Measurements from ENCODE around the gene OR6C70. TPM values are rescaled to one million over a fixed set of nuclear protein-coding genes. Genes with fewer than 3 reads are reported as not detected.
"Not testable (repeated sequence)": the region's sequence is repeated elsewhere in the genome, so short reads cannot be mapped to it uniquely, and the experiment has no call there.

Gene OR6C70
- polyA plus RNA-seq (ENCODE audit: insufficient read length in 4 of 4), result not detected

DNA sequence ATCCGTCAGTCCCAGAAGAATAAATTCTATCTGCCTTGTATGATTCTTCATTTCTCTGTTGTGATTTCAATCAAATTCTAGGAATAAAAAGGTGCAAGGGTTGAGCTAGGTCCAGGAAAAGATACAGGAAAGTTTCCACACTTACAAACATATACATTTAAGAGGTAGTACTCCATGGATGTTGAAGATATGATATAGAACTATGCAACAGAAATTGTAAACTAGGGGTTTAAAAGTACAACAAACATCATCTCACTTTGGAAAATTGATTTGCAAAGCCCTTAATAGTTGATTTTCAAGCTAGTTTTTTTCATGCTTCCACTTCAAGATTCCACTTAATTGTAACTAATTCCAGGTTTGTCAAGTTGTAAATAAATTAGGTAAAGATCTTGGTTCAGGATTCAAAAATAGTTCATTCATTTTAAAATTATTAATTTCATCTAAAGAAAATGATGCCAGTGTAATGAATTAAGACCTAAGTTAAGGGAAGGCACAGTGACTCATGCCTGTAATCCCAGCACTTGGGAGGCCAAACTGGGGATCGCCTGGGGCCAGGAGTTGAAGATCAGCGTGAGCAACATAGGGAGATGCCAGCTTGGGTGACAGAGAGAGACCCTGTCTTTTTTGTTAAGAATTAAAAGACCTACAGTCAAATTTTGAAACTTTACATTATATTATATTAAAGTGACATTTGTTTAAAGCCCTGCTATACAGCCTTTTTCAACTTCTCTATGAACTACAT lies at the start of gene OR6C70:
OR6C70 (minus strand) TSS at position 51 of the 742 bp plus-strand sequence; CDS start at position 51, 0 bp downstream.
- DNase-seq (ENCODE audit: low read depth in 4 of 4, low spot score in 3 of 4), result no peak

DNA sequence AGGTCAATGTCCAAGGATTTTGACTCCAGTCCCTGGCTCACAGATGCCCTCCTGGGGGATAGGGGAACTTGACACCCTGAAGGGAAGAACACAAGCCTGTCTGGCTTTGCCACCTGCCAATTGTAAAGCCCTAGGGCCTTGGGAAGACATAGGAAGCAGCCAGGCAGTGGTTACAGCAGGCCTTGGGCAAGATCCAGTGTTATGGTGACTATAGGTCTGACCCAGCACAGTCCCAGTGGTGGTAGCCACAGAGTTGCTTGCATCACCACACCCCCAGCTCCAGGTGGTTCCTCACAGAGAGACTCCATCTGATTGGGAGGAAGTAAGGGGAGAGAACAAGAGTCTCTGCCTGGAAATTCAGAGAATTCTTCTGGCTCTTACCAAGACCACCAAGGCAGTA lies 46.5 kb upstream of the OR6C70 start:
- no peak for DNase-seq (ENCODE audit: low read depth in 4 of 4, low spot score in 3 of 4)

DNA sequence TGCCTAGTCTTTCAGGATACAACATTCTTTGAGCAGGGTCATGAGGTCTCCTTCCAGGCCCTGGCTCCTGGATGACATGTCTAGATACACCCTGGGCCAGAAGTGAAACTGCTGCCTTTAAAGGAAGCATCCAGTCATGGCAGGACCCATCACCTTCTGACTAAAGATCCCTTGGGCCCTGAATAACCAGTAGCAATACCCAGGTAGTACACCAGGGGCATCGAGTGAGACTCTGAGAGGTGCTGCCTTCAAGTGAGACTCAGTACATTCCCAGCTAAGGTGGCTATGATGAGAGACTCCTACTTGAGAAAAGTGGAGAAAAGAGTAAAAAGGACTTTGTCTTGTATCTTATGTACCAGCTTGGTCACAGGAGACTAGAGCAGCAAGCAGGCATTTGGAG lies 45.8 kb upstream of the OR6C70 start:
- DNase-seq (ENCODE audit: low read depth in 4 of 4, low spot score in 3 of 4), result no peak

DNA sequence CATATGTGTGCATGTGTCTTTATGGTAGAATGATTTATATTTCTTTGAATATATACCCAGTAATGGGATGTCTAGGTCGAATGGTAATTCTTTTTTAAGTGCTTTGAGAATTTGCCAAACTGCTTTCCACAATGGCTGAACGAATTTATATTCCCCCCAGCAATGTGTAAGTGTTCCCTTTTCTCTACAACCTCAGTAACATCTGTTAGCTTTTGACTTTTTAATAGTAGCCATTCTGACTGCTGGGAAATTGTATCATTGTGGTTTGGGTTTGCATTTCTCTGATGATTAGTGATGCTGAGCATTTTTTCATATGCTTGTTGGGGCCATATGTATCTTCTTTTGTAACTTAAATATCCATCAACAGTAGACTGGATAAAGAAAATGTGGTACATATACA lies 31.7 kb upstream of the OR6C70 start:
- DNase-seq (ENCODE audit: low read depth in 4 of 4, low spot score in 3 of 4), result no peak

DNA sequence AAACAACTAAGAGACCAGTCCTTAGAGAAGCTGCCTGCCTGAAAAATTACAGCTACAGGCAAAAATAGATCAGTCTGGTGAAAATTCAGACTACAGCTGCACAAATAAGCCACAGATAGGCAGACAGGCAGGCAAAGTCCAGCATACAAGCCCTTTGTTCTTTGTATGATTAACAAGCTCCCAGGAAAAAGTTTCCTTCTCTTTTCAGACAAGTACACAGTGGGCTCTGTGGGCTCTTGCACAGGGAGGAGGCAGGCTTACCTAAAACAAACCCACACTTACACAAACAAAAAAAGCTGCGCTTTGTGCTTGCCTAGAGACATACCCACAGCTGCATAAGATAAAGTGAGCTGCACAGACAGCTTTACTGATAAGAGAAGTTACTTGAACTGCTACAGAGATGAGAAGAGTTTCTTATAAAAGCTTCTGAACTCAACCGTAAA lies 29.9 kb upstream of the OR6C70 start:
- peak in 2 of 4 donors; percentile 5 to 19 for DNase-seq (ENCODE audit: low read depth in 4 of 4, low spot score in 3 of 4)

GRCh38 chr12:55499231-55499630 lies 29.3 kb upstream of the OR6C70 start:
- no peak for DNase-seq (ENCODE audit: low read depth in 4 of 4, low spot score in 3 of 4)

DNA sequence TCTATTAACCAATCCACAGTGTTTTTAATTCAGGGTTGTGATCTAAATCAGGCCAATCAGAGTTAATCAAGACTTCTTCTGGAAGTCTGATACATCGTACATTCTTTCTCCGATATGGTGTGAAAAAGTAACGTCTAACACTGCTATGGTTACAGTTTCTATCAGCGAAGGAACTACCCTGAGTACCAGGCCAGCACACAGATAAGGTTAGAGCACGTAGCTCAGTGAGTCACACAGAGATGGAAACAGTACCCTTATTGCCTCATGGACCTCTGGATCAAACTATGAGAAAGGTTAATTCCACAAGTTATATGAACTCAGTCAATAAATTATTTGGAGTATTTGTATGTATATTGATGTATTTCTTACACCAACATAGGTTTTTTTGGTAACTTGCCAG lies 25.6 kb upstream of the OR6C70 start:
- no peak for DNase-seq (ENCODE audit: low read depth in 4 of 4, low spot score in 3 of 4)

DNA sequence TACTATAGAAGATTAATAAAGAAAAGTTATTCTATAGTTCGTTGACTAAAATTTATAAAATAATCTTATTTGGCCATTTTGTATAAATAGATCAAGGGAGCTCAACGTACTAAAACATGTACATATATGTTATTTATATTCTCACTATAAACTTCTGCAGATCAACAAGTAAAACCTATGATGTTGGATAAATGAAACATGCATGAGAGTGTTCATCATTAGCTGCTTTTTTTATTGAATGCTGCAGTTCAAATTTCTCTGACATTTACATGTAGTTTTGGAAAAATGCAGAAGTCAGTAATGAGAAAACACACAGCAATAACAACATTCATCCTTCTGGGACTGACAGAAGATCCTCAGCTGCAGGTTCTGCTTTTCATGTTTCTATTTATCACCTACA lies 22.1 kb upstream of the OR6C70 start, which contains the start of gene OR6C68:
OR6C68 (plus strand) TSS at position 301 of the 400 bp plus-strand sequence; CDS start at position 301, 0 bp downstream.
- no peak for DNase-seq (ENCODE audit: low read depth in 4 of 4, low spot score in 3 of 4)

DNA sequence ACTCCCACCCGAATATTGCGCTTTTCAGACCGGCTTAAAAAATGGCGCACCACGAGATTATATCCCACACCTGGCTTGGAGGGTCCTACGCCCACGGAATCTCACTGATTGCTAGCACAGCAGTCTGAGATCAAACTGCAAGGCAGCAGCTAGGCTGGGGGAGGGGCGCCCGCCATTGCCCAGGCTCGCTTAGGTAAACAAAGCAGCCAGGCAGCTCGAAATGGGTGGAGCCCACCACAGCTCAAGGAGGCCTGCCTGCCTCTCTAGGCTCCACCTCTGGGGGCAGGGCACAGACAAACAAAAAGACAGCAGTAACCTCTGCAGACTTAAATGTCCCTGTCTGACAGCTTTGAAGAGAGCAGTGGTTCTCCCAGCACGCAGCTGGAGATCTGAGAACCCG lies 14.3 kb upstream of the OR6C70 start:
- DNase-seq (ENCODE audit: low read depth in 4 of 4, low spot score in 3 of 4), result not testable (repeated sequence)

- DNase-seq (ENCODE audit: low read depth in 4 of 4, low spot score in 3 of 4), result not testable (repeated sequence)
Observed at GRCh38 chr12:55479136-55479535, 9.2 kb upstream of the OR6C70 start.

DNA sequence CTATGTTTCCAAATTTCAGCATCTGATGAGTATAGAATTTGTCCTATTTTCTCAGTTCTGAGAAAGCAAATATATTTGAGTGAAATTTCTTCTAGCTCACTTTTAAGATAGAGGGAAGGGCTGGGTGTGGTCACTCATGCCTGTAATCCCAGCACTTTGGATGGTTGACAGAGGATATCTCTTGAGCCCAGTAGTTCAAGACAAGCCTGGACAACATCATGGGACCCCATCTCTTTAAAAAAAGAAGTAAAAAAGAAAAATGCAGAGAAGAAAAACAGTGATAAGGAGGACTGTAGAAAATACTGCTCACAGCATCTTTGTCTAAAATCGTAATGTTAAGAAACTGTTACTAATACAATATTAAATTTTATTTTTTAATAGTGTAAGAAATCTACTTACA lies 2.3 kb upstream of the OR6C70 start:
- no peak for DNase-seq (ENCODE audit: low read depth in 4 of 4, low spot score in 3 of 4)

- no peak for DNase-seq (ENCODE audit: low read depth in 4 of 4, low spot score in 3 of 4)
Observed at GRCh38 chr12:55469291-55469690, 647 bp downstream of the OR6C70 start.

DNA sequence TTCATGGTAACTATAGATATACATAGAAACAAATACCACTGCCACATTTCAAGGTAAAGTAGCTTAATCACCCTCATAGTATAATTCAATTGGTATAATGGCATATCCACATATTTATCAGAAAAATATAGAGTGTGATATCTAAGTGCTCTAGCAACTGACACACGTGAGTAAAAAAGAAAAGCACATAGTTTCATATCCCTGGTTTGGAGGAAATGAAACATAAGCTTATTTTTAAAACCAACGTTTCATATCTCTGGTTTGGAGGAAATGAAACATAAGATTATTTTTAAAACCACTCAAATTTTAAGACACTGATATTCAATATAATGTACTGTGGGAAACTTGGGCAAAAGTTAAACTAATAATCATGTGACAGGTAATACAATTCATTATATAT lies 2.1 kb downstream of the OR6C70 start:
- DNase-seq (ENCODE audit: low read depth in 4 of 4, low spot score in 3 of 4), result no peak

GRCh38 chr12:55464926-55465325 lies 5.0 kb downstream of the OR6C70 start:
- DNase-seq (ENCODE audit: low read depth in 4 of 4, low spot score in 3 of 4), result not testable (repeated sequence)

DNA sequence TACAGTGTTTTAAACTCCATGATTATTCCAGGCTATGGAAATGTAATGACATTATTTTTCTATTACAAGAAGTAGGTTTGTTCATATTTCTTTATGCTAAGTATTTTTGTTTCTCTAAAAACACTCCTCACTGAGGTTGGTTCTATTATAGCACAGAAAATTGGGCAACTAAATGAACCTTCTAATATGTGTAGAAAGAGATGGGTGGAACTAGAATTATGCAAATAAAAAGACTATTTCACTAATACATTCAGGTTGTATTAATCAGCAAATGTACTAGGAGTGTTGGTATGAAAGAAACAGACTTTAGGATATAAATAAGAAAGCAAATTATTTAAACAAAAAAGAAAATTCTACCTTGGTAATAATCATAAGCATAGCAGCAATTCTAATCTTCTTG lies 21.1 kb downstream of the OR6C70 start:
- no peak for DNase-seq (ENCODE audit: low read depth in 4 of 4, low spot score in 3 of 4)

DNA sequence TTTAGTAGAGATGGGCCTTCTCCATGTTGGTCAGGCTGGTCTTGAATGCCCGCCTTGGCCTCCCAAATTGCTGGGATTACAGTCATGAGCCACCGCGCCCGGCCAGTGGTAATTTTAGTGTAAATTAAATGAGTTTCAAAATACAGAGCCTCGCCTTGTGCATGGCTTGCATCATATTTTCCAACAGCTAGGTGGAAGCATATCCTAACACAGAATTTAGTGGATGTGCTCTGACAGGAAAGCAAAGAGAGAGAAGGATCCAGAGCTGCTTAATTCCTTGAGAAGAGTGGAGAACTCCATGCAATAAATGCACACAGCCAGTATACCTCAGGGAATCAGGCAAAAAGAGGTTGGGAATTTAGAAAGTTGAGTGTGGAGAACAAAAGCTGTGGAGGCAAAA lies 23.6 kb downstream of the OR6C70 start:
- no peak for DNase-seq (ENCODE audit: low read depth in 4 of 4, low spot score in 3 of 4)

GRCh38 chr12:55445357-55445756 lies 24.6 kb downstream of the OR6C70 start:
- no peak for DNase-seq (ENCODE audit: low read depth in 4 of 4, low spot score in 3 of 4)

DNA sequence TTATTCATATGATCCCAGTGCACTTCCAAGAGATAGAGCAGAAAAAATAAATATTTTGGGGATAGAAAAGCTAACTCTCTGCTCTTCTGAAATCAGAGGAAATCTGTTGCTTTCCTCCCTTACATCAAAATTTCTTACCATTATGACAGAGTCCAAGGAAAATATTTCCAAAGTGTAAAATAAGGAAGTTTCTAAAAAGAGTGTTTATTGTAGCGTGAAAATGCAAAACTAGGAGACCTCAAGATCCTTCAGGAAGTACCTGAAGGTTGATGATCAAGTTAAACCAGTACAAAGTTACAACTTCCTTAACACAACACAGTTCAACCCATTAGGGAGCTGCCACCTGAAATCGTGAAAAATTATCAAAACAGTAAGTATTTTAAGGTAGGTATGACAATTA lies 26.2 kb downstream of the OR6C70 start, which contains the start of gene OR6C2:
OR6C2 (plus strand) TSS at position 301 of the 400 bp plus-strand sequence. CDS start 8,138 bp downstream, outside the sequence.
- no peak for DNase-seq (ENCODE audit: low read depth in 4 of 4, low spot score in 3 of 4)

- not testable (repeated sequence) for DNase-seq (ENCODE audit: low read depth in 4 of 4, low spot score in 3 of 4)
Observed at GRCh38 chr12:55441233-55441632, 28.7 kb downstream of the OR6C70 start.

DNA sequence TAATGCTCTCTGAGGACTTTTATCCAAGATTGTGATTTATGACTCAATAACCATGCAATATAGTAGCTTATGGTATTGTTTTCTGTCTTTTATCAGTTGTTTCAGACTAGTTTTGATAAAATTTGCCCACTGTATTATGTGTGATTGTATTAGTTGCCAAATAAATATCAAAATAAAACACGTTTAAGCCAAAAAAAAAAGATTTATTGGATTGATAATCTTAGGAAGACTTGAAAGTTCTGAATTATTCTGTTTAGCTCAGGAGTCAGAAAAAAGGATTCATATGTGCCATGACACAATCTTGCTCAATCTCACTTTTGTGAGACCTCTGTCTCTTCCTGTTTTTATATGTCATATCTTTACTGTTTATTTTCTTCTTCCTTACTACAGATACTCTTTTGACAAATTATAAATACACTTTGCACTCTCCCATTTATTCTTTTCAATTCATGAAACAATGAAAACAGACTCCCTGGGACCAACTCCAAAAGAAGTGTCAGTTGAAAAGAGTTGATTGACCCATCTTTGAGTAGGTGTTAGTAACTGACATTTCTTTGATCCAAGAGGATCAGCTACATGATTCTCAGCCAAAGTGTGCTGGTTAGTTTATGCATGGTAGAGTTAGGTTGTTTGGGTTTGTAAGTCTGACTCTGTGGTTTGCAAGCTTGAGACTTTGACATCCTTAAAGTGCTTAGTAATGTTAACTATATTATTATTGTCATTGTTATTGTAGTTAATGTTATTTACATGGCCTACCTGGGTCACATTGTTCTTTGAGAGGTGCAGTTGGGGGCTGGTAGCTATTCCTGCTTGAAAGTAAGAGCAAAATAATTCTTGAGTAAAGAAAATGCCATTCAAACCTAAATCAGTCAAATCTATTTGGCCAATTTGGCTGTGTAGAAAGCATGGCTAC lies 41.4 kb downstream of the OR6C70 start:
- no peak for DNase-seq (ENCODE audit: low read depth in 4 of 4, low spot score in 3 of 4)

- DNase-seq (ENCODE audit: low read depth in 4 of 4, low spot score in 3 of 4), result no peak
Observed at GRCh38 chr12:55425954-55426353, 44.0 kb downstream of the OR6C70 start, which contains the start of gene OR6C76. TSS of gene OR6C76 (plus strand) at chr12:55426254. CDS start at chr12:55426254, 0 bp downstream.
